Hematopoietic multipotent progenitor cell treated with erythropoietin and hydrocortisone succinate and interleukin-3 and kit ligand, for 15 days (in vitro differentiated cells): Measurements from ENCODE around the gene EFCAB12.
"Not testable (repeated sequence)": the region's sequence is repeated elsewhere in the genome, so short reads cannot be mapped to it uniquely, and the experiment has no call there.

ENCODE experiments used
- DNase-seq: peaks from one replicate; pipeline ENCODE4 v3.0.0-alpha.2; 2015; ENCODE audit warnings: low spot score

The EFCAB12 gene

GRCh38 chr3:129392106-129392887, 36.1 kb downstream of the EFCAB12 start:
- not testable (repeated sequence) for DNase-seq

DNA sequence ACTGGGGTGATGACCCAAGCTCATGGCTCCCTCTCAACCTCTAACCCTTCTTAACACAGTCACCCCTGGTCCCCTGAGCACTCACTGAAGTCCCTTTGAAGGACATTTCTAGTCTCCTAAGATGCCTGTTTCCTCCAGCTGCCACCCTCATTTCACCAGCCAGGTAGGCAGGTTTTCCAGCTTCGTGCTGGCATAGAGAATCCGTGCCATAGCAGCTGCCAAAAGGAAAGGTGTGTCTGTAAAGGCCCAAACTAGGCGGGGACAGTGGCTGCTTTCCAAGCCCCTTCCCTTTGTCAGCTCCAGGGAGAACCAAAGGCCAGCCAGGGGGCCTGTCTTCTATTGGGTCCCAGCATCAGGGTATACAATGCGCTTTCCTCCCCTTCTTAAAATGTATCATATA, 36.9 kb downstream of the EFCAB12 start:
- DNase-seq, result not testable (repeated sequence)

DNA sequence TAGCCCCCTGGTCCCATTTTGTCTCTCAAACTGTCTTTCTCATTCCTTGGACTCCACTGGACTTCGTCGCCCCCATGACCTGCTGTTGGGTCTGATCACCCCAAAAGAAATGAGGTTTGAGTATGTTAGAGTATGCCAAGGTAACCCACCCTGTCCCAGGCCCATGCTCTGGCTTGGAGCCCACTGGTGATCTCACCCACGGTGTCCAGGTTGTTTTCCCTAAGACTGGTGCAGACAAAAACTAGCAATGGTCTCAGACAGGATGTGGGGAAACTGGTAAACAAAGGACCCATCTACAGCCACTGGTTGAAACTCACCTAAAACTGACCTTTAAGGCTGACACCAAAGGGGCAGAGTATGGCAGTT, 38.9 kb downstream of the EFCAB12 start:
- no peak for DNase-seq

- not testable (repeated sequence) for DNase-seq
Observed at GRCh38 chr3:129388791-129389571, 39.5 kb downstream of the EFCAB12 start.

- no peak for DNase-seq
Observed at GRCh38 chr3:129387487-129387886, 40.9 kb downstream of the EFCAB12 start.

- DNase-seq, result no peak
Observed at GRCh38 chr3:129386984-129387383, 41.5 kb downstream of the EFCAB12 start.

DNA sequence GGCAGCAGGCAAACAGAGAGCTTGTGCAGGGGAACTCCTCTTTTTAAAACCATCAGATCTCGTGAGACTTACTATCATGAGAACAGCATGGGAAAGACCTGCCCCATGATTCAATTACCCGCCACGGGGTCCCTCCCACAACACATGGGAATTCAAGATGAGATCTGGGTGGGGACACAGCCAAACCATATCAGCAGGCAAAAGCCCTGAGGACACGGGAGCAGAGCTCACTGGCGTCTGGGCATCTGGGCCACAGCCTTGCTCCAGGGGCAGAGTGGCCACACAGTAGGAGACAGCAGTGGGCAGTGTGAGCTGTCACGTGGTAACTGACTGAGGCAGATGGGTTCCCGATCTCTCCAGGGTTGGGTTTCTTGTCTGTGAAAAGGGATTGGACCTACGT, 42.9 kb downstream of the EFCAB12 start:
- DNase-seq, result peak; percentile 33

GRCh38 chr3:129384594-129385323, 43.7 kb downstream of the EFCAB12 start:
- no peak for DNase-seq

DNA sequence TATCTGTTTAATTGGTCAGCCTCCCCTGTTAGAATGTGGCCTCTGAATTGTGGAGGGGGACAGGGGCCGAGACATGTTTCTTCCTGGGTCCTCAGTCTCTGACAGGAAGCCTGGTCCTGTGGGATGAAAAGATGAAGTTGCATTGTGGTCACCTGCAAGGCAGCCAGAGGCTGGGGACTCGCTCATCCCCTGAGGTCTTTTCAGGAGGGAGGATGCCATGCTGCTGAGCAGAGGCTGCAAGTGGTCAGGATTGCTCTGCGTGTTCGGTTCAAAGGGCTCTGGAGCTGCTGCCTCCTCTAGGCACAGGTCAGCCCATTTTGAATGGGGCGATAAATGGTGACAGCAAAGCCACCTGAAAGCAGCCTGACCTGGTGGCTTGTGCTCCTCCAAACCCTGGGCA, 44.3 kb downstream of the EFCAB12 start:
- DNase-seq, result not testable (repeated sequence)

GRCh38 chr3:129383292-129383860, 45.1 kb downstream of the EFCAB12 start:
- peak; percentile 68 for DNase-seq

GRCh38 chr3:129382366-129382765, 46.1 kb downstream of the EFCAB12 start:
- no peak for DNase-seq

GRCh38 chr3:129379582-129380358, 48.7 kb downstream of the EFCAB12 start:
- no peak for DNase-seq

DNA sequence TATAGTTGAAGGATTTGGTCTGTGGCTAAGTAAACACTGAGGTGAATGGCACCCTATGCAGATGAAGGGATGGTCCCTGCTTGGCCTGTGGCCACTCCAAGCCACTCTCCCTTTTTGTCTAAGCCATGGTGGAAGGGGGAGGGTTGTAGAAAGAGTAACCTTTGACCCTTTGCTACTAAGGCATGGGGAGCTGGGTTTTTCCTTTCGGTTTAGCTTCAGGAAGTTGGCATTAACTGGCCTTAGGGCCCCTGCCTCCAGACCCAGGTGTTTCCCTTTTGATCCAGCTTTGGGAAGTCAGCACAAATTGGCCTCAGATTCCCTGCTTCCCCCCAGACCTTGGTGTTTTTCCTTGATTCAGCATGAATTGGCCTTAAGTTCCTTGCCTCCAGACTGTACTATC, 49.5 kb downstream of the EFCAB12 start:
- no peak for DNase-seq

- DNase-seq, result no peak
Observed at GRCh38 chr3:129377615-129378014, 50.8 kb downstream of the EFCAB12 start.

DNA sequence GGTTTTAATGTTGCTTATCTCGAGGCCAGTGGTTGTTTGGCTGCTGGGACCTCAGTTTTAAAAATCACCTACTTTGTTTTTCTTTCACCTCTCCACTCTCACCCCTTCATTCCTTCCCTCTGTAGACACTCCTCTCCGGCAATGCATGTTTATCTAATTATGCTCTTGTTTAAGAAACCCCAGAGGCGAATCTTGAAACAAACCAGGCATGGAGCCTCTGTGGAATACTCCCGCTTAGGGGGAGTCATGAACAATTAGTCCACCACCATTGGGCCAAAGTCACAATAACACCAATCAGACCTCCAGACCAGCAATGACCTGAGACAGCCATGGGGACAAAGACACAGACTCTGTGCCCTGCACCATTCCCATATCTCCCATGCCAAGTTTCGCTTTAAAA, 53.3 kb downstream of the EFCAB12 start:
- DNase-seq, result no peak

- DNase-seq, result no peak
Observed at GRCh38 chr3:129371041-129371826, 57.2 kb downstream of the EFCAB12 start.

DNA sequence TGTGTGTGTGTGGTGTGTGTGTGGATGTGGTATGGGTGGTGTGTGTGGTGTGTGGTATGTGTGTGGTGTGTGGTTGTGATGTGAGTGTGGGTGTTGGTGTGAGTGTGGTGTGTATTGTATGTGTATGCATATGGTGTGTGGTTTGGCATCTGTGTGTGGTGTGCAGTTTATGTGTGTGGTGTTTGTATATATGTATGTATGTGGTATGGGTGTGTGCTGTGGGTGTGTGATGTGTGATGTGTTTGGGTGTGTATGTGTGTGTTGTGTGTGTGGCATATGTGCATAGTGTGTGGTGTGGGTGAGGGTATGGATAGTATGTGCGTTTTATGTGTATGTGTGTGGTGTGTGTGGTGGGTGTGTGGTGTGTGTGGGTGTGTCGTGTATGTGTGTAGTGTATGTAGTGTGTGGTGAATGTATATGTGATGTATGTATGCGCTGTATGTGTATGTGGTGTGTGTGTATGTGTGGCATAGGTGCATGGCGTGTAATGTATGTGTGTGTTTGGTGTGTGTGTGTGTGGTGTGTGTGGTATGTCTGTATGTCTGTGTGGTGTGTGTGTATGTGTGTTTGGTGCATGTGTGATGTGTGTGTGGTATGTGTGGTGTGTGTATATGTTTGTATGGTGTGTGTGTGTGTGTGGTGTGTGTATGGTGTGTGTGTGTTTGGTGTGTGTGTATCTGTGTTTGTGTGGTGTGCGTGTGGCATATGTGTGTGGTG, 58.0 kb downstream of the EFCAB12 start:
- DNase-seq, result no peak

DNA sequence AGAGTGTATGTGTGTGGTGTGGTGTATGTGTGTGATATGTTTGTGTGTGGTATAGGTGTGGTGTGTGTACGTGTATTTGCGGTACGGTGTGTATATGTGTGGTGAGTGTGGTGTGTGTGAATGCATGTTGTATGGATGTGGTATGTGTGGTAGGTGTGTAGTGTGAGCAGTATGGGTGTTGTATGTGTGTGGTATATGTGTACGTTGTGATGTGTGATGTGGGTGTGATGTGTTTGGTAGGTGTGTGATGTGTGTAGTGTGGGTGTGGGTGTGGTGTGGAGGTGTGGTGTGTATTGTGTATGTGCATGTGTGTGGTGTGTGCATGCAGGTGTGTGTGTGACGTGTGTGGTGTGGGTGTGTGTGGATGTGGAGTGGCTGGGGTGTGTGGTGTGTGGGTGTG, 58.7 kb downstream of the EFCAB12 start:
- no peak for DNase-seq

- DNase-seq, result no peak
Observed at GRCh38 chr3:129367821-129368220, 60.6 kb downstream of the EFCAB12 start.

GRCh38 chr3:129366312-129366831, 62.1 kb downstream of the EFCAB12 start:
- no peak for DNase-seq
